Mesodermal cell (in vitro differentiated cells): ENCODE results near the gene MFF.

Experiments
- H3K27ac ChIP-seq: 2 replicates; pipeline ENCODE4 v1.7.0; 2013; ENCODE audit warnings: mild to moderate bottlenecking, low read depth, low read length, moderate library complexity; ENCODE audit not compliant: severe bottlenecking
- H3K36me3 ChIP-seq: 2 replicates; pipeline ENCODE4 v1.7.1; 2013; ENCODE audit warnings: mild to moderate bottlenecking, low read length, moderate library complexity; ENCODE audit not compliant: control insufficient read depth, insufficient read depth
- H3K4me1 ChIP-seq: one replicate; pipeline ENCODE4 v1.7.1; 2013; ENCODE audit warnings: mild to moderate bottlenecking, low read length; ENCODE audit not compliant: insufficient read depth, control insufficient read depth, poor library complexity, severe bottlenecking
- H3K4me3 ChIP-seq: 2 replicates; pipeline ENCODE4 v1.7.0; 2013; ENCODE audit warnings: low read length, control low read depth, mild to moderate bottlenecking; ENCODE audit not compliant: insufficient read depth, poor library complexity, severe bottlenecking; ENCODE audit errors: extremely low read depth
- H3K9me3 ChIP-seq: 2 replicates; pipeline ENCODE4 v1.7.1; 2013; ENCODE audit warnings: mild to moderate bottlenecking, low read length, moderate library complexity; ENCODE audit not compliant: control insufficient read depth
- WGBS, 2 experiments: methylation state at CpG; one replicate each; pipeline ENCODE4 v1.1.5; 2013; ENCODE audit warnings: missing lambda C conversion rate in 2 of 2; ENCODE audit not compliant: insufficient coverage in 2 of 2; 5-methylcytosine and 5-hydroxymethylcytosine counted together

Gene MFF

DNA sequence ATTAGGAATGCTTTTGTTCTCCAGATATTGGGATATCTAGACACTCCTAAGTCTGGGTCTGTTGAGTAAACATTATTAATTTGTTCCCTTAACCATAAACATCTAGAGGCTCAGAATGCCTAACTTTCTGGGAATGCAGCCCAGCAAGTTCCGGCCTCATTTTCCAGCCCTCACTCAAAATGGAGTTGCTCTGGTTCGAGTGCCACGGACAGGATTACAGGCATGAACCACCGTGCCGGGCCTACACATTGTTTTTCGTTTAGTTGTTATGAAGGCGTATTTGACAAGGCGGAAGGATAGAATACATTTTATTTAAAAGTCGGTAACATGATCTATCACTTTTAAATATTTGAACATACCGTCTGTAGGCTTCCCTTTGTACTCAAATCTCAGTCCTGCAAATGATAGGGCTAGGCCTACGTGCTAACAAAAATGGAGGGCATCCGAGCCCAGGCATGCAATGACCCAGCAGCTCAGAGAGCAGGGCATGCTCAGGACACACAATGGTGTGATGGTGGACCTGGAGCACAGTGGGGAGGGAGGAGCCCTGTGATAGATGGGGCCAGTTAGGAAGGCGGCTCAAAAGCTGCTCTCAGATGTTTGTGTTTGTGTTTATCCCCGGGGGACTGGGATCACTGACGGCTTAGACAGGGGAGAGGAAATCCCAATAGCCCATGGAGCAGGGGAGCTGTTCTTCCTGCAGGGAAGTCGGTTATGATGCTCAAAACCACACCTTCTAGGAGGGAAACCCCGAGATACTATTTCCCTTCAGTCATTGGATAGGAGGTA lies 65.6 kb downstream of the MFF start:
- Histone ChIP-seq H3K4me3 (no peak overlapping the region), H3K36me3 (no peaks in the 10 kb centered on the region), H3K27ac (no peak overlapping the region), H3K9me3 (no peaks in the 10 kb centered on the region), H3K4me1 (no peaks in the 10 kb centered on the region)
- WGBS, 2 experiments, result 89% methylated on average over 10 to 15 of the region's 17 CpGs

DNA sequence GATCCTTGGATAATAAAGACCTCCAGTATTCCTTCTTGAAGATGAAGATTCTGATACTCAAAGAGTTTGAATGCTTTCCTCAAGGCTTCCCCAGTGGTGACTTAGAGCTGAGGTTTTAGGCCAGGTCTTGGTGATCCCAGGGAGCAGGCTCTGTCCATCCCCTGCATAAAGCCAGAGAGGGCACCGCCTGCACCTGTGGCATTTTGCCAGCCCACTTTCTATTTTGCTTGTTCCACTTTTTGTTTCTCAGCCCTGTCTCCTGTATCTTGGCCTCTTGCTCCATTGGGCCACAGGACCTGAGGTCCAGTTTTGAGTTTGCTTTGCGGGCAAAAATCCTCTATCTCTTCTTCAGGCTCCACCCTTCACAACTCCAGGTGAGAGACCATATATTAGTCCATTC lies 69.3 kb downstream of the MFF start:
- no peaks in the 10 kb centered on the region for H3K9me3 ChIP-seq
- WGBS, 2 experiments, result 56 to 58% methylated on average over 2 of the region's 2 CpGs
- no peak overlapping the region for H3K27ac ChIP-seq
- no peaks in the 10 kb centered on the region for H3K36me3 ChIP-seq
- H3K4me1 ChIP-seq, result no peaks in the 10 kb centered on the region
- H3K4me3 ChIP-seq, result no peak overlapping the region

DNA sequence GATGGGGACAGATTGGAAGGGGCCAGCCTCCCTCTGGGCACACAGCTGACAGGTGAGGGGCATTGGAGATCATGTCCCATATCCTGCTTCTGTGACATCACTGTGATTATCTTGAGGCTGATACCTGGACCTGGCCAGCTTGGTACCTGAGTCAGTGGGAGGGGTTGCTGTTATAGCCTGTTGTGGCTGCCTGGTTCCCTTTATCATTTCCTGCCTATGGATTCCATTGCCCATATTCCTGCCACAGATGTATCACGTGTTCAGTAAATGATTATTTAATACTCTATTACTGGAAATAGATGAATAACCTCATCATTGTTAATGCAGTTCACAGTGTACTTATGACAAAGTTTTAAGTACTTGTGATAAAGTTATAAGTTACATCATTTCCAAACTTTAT lies 70.5 kb downstream of the MFF start:
- H3K27ac ChIP-seq, result no peak overlapping the region
- H3K9me3 ChIP-seq, result no peaks in the 10 kb centered on the region
- H3K4me1 ChIP-seq, result no peaks in the 10 kb centered on the region
- H3K36me3 ChIP-seq, result no peaks in the 10 kb centered on the region
- H3K4me3 ChIP-seq, result no peak overlapping the region
- no CpG with 5 or more reads among the region's 1 CpG for WGBS, 2 experiments

DNA sequence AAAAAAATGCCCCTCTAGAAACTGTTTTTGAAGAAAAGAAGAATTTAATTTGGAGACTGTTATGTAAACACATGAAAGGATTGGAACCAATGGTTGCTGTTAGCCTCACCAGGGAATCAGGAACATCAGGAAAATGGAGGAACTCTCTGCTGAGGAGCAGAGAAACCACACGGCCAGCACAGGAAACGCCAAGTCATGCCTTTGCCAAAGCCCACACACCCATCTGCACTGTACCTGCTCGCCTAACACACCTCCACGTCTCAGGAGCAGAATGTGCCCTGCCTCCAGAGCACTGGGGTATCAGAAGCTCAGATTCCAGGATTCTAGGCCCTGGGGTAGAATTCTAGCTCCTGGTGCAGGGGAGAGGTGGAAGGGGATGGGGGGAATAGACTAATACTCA lies 72.5 kb downstream of the MFF start:
- Histone ChIP-seq H3K4me3 (no peak overlapping the region), H3K27ac (no peak overlapping the region), H3K36me3 (no peaks in the 10 kb centered on the region), H3K9me3 (no peaks in the 10 kb centered on the region), H3K4me1 (no peaks in the 10 kb centered on the region)
- 93 to 100% methylated on average over 2 to 4 of the region's 4 CpGs for WGBS, 2 experiments

DNA sequence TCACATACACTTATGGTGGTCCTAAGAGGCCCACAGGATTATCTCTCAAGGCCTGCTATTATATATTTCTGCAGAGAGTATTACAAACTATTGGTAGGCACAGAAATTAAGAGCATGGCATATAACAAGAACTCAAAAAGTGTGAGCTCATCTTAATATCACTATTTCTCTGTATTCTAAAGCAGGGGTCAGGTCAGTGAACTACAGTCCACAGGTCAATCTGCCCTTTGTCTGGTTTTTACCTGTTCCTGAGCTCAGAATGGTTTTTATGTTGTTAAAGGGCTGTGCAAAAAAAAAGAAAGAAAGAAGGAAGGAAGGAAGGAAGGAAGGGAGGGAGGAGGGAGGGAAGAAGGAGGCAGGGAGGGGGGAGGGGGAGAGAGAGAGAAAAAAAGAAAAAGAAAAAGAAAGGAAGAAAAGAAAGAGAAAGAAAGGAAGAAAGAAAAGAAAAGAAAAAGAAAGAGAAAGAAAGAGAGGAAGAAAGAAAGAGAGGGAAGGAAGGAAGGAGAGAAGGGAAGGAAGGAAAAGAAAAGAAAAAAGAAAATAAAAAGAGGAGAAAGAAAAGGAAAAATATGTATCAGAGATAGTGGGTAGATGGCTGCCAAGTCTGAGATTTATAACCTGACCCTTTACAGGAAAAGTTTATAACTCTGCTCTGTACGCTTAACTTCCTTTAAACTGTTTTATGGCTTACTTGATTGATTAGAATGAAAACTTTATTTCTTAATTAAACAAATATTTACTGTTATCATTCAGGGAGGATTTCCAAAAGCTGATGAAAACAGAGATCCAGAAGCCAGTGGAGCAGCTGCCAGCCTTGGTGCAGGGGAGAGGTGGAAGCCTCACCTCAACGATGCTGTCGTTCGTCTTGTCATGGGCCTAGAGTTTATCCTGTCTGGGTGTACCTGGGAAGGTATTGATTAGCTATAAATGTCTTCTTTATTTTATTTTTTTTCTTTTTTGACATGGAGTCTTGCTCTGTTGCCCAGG lies 73.9 kb downstream of the MFF start:
- Histone ChIP-seq H3K36me3 (no peaks in the 10 kb centered on the region), H3K4me1 (no peaks in the 10 kb centered on the region), H3K4me3 (no peak overlapping the region), H3K27ac (no peak overlapping the region), H3K9me3 (no peaks in the 10 kb centered on the region)
- WGBS, 2 experiments, result no CpG with 5 or more reads among the region's 4 CpGs

DNA sequence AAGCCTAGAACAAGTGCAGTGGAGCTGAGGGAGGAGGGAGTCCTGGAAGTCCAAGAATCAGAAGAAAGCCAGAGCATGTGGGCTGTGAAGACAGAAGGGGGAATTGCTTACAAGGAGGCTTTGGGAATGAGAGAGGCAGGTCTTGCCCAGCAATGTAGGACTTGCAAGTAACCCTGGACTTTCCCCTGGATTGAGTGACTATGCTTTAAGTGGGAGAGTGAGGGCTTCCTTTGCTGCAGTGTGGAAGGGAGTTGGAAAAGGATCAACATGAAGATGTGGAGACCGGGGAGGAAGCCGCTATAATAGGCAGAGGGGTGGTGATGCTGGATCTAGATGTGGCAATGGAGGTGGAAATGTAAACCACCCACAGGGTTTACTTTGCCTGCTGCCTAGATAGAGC lies 76.5 kb downstream of the MFF start:
- Histone ChIP-seq H3K36me3 (no peaks in the 10 kb centered on the region), H3K4me1 (peaks cover 4% of the 10 kb centered on the region), H3K9me3 (no peaks in the 10 kb centered on the region), H3K4me3 (no peak overlapping the region), H3K27ac (no peak overlapping the region)
- 92 to 94% methylated on average over 2 of the region's 2 CpGs for WGBS, 2 experiments

DNA sequence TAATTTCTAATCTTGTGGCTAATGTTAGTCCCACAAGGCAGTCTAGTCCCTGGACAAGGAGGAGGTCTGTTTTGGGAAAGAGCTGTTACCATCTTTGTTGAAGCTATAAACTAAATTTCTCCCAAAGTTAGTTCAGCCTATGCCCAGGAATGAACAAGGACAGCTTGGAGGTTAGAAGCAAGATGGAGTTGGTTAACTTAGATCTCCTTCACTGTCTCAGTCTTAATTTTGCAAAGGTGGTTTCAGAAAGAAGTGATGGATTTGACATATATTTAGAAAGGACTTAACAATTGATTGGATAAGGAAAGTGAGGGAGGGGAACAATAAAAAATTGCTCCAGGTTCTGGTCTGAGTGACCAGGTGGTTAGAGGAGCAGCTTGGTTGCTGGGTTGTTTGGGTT lies 77.3 kb downstream of the MFF start:
- Histone ChIP-seq H3K9me3 (no peaks in the 10 kb centered on the region), H3K27ac (no peak overlapping the region), H3K4me3 (no peak overlapping the region), H3K4me1 (peaks cover 8% of the 10 kb centered on the region), H3K36me3 (no peaks in the 10 kb centered on the region)

DNA sequence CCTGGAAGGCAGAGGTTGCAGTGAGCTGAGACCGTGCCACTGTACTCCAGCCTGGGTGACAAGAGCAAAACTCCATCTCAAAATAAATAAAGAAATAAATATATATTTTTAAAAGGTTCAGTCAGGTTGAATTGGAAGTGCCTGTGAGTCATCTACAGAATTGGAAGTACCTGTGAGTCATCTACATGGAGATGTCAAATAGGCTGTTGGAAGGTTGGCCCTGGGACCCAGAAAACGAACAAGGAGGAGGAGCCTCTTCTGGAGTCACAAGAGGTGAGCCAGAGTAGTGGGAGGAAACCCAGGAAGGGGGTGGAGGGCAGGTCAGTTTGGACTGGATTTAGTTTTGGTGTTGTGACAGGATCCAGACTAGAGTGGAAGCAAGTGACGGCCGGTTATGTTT lies 77.9 kb downstream of the MFF start:
- Histone ChIP-seq H3K27ac (no peak overlapping the region), H3K36me3 (no peaks in the 10 kb centered on the region), H3K4me1 (peaks cover 8% of the 10 kb centered on the region), H3K9me3 (no peaks in the 10 kb centered on the region), H3K4me3 (no peak overlapping the region)
- WGBS, 2 experiments, result 82 to 86% methylated on average over 1 of the region's 4 CpGs

DNA sequence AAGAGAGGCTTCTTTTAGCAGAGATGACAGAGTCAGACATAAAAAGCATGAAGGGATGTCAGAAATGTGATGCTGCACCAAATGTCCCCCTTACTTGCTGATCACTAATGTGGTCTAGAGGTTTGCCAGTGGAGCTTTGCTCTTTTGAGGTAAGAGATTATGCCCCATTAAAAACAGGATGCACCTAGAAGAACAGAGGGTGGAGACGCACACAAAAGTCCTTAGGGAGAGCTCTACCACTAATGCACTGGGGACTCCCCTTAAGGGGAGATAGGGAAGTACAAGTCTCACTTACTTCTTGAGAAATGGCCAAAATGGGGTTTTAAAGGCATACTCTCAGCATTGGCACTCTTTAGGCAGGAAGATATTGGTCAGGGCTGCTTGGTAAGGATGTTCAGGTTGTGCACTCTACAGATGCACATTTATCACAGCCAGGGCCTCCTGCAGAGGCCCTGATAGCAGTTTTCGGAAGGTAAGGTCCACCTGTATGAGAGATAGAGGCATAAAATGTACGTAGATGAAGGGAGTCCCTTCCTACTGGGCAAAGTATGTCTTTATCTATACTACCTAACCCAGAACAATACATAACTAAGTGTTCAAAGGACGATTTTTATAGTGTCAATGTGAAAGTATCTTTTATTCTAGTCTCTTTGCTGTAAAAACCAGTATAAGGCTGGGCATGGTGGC lies 79.7 kb downstream of the MFF start:
- Histone ChIP-seq H3K4me3 (no peak overlapping the region), H3K27ac (no peak overlapping the region), H3K4me1 (peaks cover 8% of the 10 kb centered on the region), H3K9me3 (no peaks in the 10 kb centered on the region), H3K36me3 (no peaks in the 10 kb centered on the region)
- no CpG with 5 or more reads among the region's 4 CpGs for whole genome bisulfite sequencing, 2 experiments

DNA sequence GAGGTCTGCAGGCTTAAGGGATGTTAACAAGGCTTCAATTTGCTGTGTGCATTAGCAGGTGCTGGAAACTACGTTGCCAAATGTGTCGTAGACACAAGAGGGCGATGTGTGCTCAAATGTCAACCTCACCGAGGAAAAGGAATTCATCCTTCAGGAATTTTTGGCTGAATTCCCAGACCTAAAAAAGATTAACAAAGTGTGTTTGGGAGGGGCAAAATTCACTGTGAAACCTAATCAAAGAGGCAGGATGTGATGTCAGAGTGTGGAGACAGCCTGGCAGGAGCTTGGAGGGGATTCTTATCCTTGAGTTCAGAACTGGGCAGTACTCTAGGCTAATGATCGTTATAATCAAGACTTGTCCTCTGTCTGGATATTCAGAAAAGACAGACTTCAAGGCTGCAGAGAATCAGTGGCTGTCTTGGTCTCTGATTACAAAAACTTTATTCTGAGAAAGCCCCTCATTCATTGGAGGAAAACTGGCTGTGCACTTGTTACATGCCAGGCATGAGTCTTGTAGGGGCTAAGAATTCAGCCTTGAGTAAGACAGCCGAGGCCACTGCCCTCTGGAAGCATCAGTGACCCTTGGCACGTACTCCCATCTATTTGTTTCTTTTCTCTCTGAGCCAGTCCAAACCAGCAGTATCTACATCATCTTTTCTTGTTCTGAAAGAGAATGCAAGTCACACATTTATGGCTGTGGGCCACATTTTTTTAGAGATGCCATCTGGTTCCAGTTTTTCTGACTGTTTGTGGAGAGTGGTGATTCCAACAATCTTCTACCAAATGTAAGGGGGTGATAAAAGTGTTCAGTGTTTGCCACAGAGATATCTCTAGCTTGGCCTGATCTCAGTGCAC lies 81.4 kb downstream of the MFF start:
- Histone ChIP-seq H3K9me3 (no peaks in the 10 kb centered on the region), H3K27ac (peak overlapping the region; percentile 85), H3K4me3 (no peak overlapping the region), H3K36me3 (no peaks in the 10 kb centered on the region), H3K4me1 (peaks cover 13% of the 10 kb centered on the region)
- 36 to 39% methylated on average over 7 of the region's 7 CpGs for WGBS, 2 experiments
